ENCODE results near the gene EZR. TPM values are rescaled to one million over a fixed set of nuclear protein-coding genes. Genes with fewer than 3 reads are reported as not detected.

EZR gene
- polyA plus RNA-seq, 1 donor (not counting 4 experiments of a cell fraction or from before 2014, with no cell fraction given), result 277 TPM

DNA sequence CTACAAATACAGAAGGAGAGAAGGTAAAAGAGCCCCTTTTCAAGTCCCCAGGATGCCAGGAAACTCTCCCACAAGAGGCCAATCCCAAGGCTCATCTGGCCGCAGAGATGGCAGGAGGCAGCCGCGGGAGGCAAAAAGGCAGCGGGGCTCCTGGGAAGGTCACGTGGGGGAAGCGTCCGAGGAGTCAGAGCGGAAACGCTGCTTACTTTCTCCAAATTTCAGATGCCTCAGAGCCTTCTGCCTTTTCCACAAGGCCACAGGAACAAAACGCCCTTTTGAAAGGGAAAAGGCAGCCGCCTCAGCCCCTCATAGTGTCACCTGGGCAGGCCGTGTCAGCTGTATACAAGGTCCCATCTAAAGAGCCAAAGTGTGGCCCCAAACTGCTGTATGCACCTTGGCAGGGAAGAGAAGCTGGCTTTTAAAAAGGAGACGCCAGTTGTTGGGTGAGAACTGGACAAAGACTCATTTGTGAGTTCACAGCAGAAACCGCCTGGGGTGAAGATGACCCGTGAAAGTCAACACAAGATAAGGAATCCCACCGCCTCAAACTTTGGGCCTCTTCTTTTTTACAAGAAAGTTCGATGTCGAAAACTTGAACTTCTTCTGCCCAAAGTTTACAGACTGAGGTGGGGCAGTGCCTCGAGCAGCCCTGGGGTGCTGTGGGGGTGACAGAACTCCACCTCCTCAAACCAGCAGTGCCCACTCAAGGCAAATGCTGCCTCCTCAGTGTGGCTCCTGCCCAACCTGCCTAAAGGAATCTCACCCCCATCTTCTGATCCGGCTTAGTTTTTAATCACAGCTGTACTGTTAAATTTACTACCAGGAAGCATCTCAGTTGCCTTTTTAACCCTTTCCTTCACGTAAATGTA is 45.4 kb downstream of the EZR start:
- TF ChIP-seq, protein P1, sequence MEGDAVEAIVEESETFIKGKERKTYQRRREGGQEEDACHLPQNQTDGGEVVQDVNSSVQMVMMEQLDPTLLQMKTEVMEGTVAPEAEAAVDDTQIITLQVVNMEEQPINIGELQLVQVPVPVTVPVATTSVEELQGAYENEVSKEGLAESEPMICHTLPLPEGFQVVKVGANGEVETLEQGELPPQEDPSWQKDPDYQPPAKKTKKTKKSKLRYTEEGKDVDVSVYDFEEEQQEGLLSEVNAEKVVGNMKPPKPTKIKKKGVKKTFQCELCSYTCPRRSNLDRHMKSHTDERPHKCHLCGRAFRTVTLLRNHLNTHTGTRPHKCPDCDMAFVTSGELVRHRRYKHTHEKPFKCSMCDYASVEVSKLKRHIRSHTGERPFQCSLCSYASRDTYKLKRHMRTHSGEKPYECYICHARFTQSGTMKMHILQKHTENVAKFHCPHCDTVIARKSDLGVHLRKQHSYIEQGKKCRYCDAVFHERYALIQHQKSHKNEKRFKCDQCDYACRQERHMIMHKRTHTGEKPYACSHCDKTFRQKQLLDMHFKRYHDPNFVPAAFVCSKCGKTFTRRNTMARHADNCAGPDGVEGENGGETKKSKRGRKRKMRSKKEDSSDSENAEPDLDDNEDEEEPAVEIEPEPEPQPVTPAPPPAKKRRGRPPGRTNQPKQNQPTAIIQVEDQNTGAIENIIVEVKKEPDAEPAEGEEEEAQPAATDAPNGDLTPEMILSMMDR (optimal IDR thresholded peaks at IDR 0.05 in 1 of 3, IDR thresholded peaks at IDR 0.05 in 1 of 3, conservative IDR thresholded peaks at IDR 0.05 in 1 of 3; ENCODE audit: extremely low read depth in 1 of 3, insufficient read depth in 2 of 3, low read length in 3 of 3), result no peak
- H3K79me2 ChIP-seq (ENCODE audit: control insufficient read depth, insufficient read depth, low read length), result peaks cover 56% of the 10 kb centered on the region
- H3K36me3 ChIP-seq (ENCODE audit: control insufficient read depth in 2 of 2, extremely low read depth in 1 of 2, insufficient read depth in 2 of 2, low read length in 2 of 2), result peaks cover 68 to 85% of the 10 kb centered on the region in 2 experiments
- peaks cover 25% of the 10 kb centered on the region for H3K4me1 ChIP-seq (ENCODE audit: control insufficient read depth, extremely low read depth, insufficient read depth, low read length)
- H3K9me3 ChIP-seq (ENCODE audit: control insufficient read depth, low read depth, low read length), result no peaks in the 10 kb centered on the region
- DNase-seq (ENCODE audit: low read depth, low spot score) (no peak), FAIRE-seq (no peak)
- H2AFZ ChIP-seq (ENCODE audit: control insufficient read depth, low read length), result no peak overlapping the region
- dilution Hi-C loops (cut with MboI; ENCODE audit: extremely low pct_ligation_motif_present, low sequenced_read_pairs), result no loop called here
- H3K9me1 ChIP-seq (ENCODE audit: control insufficient read depth, extremely low read depth, insufficient read depth, low read length), result peaks cover 8% of the 10 kb centered on the region
- H4K20me1 ChIP-seq (ENCODE audit: control insufficient read depth, extremely low read depth, insufficient read depth, low read length), result peaks cover 7% of the 10 kb centered on the region
- peak overlapping the region; percentile 29 for H3K9ac ChIP-seq (ENCODE audit: control insufficient read depth, extremely low read depth, insufficient read depth, low read length)
- no peaks in the 10 kb centered on the region for H3K27me3 ChIP-seq (ENCODE audit: control insufficient read depth, extremely low read depth, insufficient read depth, low read length)
- H3K4me2 ChIP-seq (ENCODE audit: control insufficient read depth, extremely low read depth, insufficient read depth, low read depth, low read length), result peak overlapping the region; percentile 48
- H3K27ac ChIP-seq (ENCODE audit: control insufficient read depth, insufficient read depth, low read length), result peak overlapping the region; percentile 74
- no peak overlapping the region for H3K4me3 ChIP-seq (ENCODE audit: control insufficient read depth in 2 of 3, extremely low read depth in 1 of 3, insufficient read depth in 2 of 3, low read depth in 1 of 3, low read length in 3 of 3)

GRCh38 chr6:158772851-158773371 is 46.3 kb downstream of the EZR start:
- H3K27ac ChIP-seq (ENCODE audit: control insufficient read depth, insufficient read depth, low read length), result peak overlapping the region; percentile 74
- H3K79me2 ChIP-seq (ENCODE audit: control insufficient read depth, insufficient read depth, low read length), result peaks cover 47% of the 10 kb centered on the region
- H3K36me3 ChIP-seq (ENCODE audit: control insufficient read depth in 2 of 2, extremely low read depth in 1 of 2, insufficient read depth in 2 of 2, low read length in 2 of 2), result peaks cover 71 to 88% of the 10 kb centered on the region in 2 experiments

More at GRCh38 chr6:158772851-158773371, 46.3 kb downstream of the EZR start:
- FAIRE-seq (no peak), DNase-seq (ENCODE audit: low read depth, low spot score) (no peak)
- no peak overlapping the region for H2AFZ ChIP-seq (ENCODE audit: control insufficient read depth, low read length)
- peak overlapping the region; percentile 48 for H3K4me2 ChIP-seq (ENCODE audit: control insufficient read depth, extremely low read depth, insufficient read depth, low read depth, low read length)
- peaks cover 7% of the 10 kb centered on the region for H4K20me1 ChIP-seq (ENCODE audit: control insufficient read depth, extremely low read depth, insufficient read depth, low read length)
- dilution Hi-C loops (cut with MboI; ENCODE audit: extremely low pct_ligation_motif_present, low sequenced_read_pairs), result no loop called here
- no peak for TF ChIP-seq EZH2 (IDR thresholded peaks at IDR 0.05; ENCODE audit: low read length)
- TF ChIP-seq, protein P1 (optimal IDR thresholded peaks at IDR 0.05 in 1 of 3, IDR thresholded peaks at IDR 0.05 in 1 of 3, conservative IDR thresholded peaks at IDR 0.05 in 1 of 3; ENCODE audit: extremely low read depth in 1 of 3, insufficient read depth in 2 of 3, low read length in 3 of 3), result no peak
- H3K9me3 ChIP-seq (ENCODE audit: control insufficient read depth, low read depth, low read length), result no peaks in the 10 kb centered on the region
- H3K4me3 ChIP-seq (ENCODE audit: control insufficient read depth in 2 of 3, extremely low read depth in 1 of 3, insufficient read depth in 2 of 3, low read depth in 1 of 3, low read length in 3 of 3), result no peak overlapping the region
- no peaks in the 10 kb centered on the region for H3K27me3 ChIP-seq (ENCODE audit: control insufficient read depth, extremely low read depth, insufficient read depth, low read length)
- H3K9ac ChIP-seq (ENCODE audit: control insufficient read depth, extremely low read depth, insufficient read depth, low read length), result peak overlapping the region; percentile 35
- H3K4me1 ChIP-seq (ENCODE audit: control insufficient read depth, extremely low read depth, insufficient read depth, low read length), result peaks cover 25% of the 10 kb centered on the region
- H3K9me1 ChIP-seq (ENCODE audit: control insufficient read depth, extremely low read depth, insufficient read depth, low read length), result peaks cover 8% of the 10 kb centered on the region
